HepG2 (cell line): ENCODE data around the gene LRRC32. TPM values are rescaled to one million over a fixed set of nuclear protein-coding genes. Genes with fewer than 3 reads are reported as not detected.

ENCODE experiments used
- ATAC-seq: fragments of 200-7000 bp; cut with Tn5 transposase; 3 replicates; pipeline ENCODE4 v1.9.1; 2020; ENCODE audit warnings: mild to moderate bottlenecking, moderate library complexity
- BruUV-seq: library from RNA; stranded (reverse); fragments of 400-500 nt; replicated peaks from 2 replicates; lab custom pipeline; 2021; lab: Mats Ljungman, UMichigan
- CTCF ChIA-PET: fragments of 300-600 bp; formaldehyde crosslinking; extraction: SDS; loops from one replicate; lab custom pipeline; 2021; ENCODE audit warnings: low total read pairs, inconsistent platforms, low intra/inter-chr PET ratio; lab: Yijun Ruan, JAX
- POLR2A ChIA-PET: fragments of 350-600 bp; sonication (Branson Sonifier 250); formaldehyde crosslinking; loops from one replicate; lab custom pipeline; 2020; ENCODE audit warnings: antibody characterized with exemption, inconsistent platforms; lab: Yijun Ruan, JAX
- DNase-seq: peaks from one replicate; pipeline ENCODE4 v3.0.0-alpha.2; 2015; ENCODE audit warnings: low spot score
- FAIRE-seq: peaks from 3 replicates; lab custom pipeline; 2011; peaks lifted over from hg19 to GRCh38; lab: Jason Lieb, UNC
- H2AFZ ChIP-seq: one replicate; pipeline ENCODE4 v1.6.1; 2011; ENCODE audit warnings: low read length, inconsistent platforms
- H3K27ac ChIP-seq: fragments of 300-600 bp; 3 replicates; pipeline ENCODE4 v1.8.0; 2011; ENCODE audit warnings: mixed run types, mild to moderate bottlenecking, mixed read lengths, low read length, inconsistent platforms; ENCODE audit not compliant: insufficient read depth; ENCODE audit errors: extremely low read length
- H3K27me3 ChIP-seq, 2 experiments: fragments of 200-600 bp in 1 of 2; 2 replicates in 1 of 2; 3 replicates in 1 of 2; pipeline versions ENCODE4 v1.6.0 to v1.8.0; 2011; ENCODE audit warnings: low read length in 2 of 2, mild to moderate bottlenecking in 2 of 2, moderate library complexity in 2 of 2, inconsistent platforms in 1 of 2; ENCODE audit not compliant: insufficient read depth in 2 of 2, control insufficient read depth in 1 of 2
- H3K36me3 ChIP-seq, 2 experiments: fragments of 200-600 bp in 1 of 2; replicated peaks in 1 of 2; 2 replicates in 1 of 2; 3 replicates in 1 of 2; pipeline versions ENCODE4 v1.5.1 to v1.8.0; 2011; ENCODE audit warnings: low read length in 2 of 2, inconsistent platforms in 1 of 2; ENCODE audit not compliant: insufficient read depth in 2 of 2, control insufficient read depth in 1 of 2
- H3K4me1 ChIP-seq: 2 replicates; pipeline ENCODE4 v1.5.1; 2012; ENCODE audit warnings: low read length, inconsistent platforms; ENCODE audit not compliant: insufficient read depth
- H3K4me2 ChIP-seq: 2 replicates; pipeline ENCODE4 v1.6.0; 2011; ENCODE audit warnings: low read depth, low read length, inconsistent platforms
- H3K4me3 ChIP-seq, 3 experiments: fragments of 200-600 bp in 1 of 3; sonication (generic), shearing (Covaris generic) in 1 of 3; replicated peaks in 1 of 3; 2 replicates each; pipeline ENCODE4 v1.5.1; 2011 to 2016; ENCODE audit warnings: low read length in 3 of 3, inconsistent platforms in 2 of 3, low read depth in 2 of 3, mild to moderate bottlenecking in 2 of 3, control low read depth in 1 of 3, mixed read lengths in 1 of 3; ENCODE audit not compliant: insufficient read depth in 1 of 3
- H3K79me2 ChIP-seq: one replicate; pipeline ENCODE4 v1.6.1; 2011; ENCODE audit warnings: low read length, inconsistent platforms; ENCODE audit not compliant: insufficient read depth
- H3K9ac ChIP-seq: 2 replicates; pipeline ENCODE4 v1.6.0; 2011; ENCODE audit warnings: mild to moderate bottlenecking, low read depth, low read length, inconsistent platforms; ENCODE audit not compliant: insufficient read depth
- H3K9me3 ChIP-seq: 2 replicates; pipeline ENCODE4 v1.5.1; 2012; ENCODE audit warnings: mild to moderate bottlenecking, low read length
- H4K20me1 ChIP-seq: 2 replicates; pipeline ENCODE4 v1.6.0; 2011; ENCODE audit warnings: inconsistent platforms, mild to moderate bottlenecking, low read length, moderate library complexity; ENCODE audit not compliant: insufficient read depth
- ARNT ChIP-seq: fragments of 450-650 bp; IDR thresholded peaks from 2 replicates; pipeline ENCODE4 v1.6.1; 2017
- ATF7 ChIP-seq, 2 experiments: fragments of 450-650 bp in 1 of 2; sonication (generic) in 1 of 2; formaldehyde crosslinking in 1 of 2; IDR thresholded peaks; 2 replicates each; pipeline versions ENCODE4 v1.4.0 to v1.6.1; 2016 to 2020; ENCODE audit warnings: antibody characterized with exemption in 1 of 2, mild to moderate bottlenecking in 1 of 2, missing genetic modification reagents in 1 of 2
- ATF7-NPFF ChIP-seq: sonication (generic); formaldehyde crosslinking; IDR thresholded peaks from 2 replicates; pipeline ENCODE4 v1.8.1; 2023; ENCODE audit warnings: mild to moderate bottlenecking, low read depth, missing genetic modification reagents, moderate library complexity
- DPF2 ChIP-seq: sonication (generic); formaldehyde crosslinking; IDR thresholded peaks from 2 replicates; pipeline ENCODE4 v1.4.0; 2020; ENCODE audit warnings: mild to moderate bottlenecking, low read depth, missing genetic modification reagents, borderline replicate concordance
- FOXM1 ChIP-seq: sonication (generic); formaldehyde crosslinking; IDR thresholded peaks from 2 replicates; pipeline ENCODE4 v1.5.0; 2020; ENCODE audit warnings: missing genetic modification reagents
- TBL1XR1 ChIP-seq: fragments of 150-350 bp; IDR thresholded peaks from 2 replicates; pipeline ENCODE4 v1.6.1; 2014; ENCODE audit warnings: borderline replicate concordance, low read length; ENCODE audit not compliant: partially characterized antibody
- WIZ ChIP-seq: sonication (generic); formaldehyde crosslinking; IDR thresholded peaks from 2 replicates; pipeline ENCODE4 v1.5.1; 2020; ENCODE audit warnings: mild to moderate bottlenecking, missing genetic modification reagents
- ZFP41 ChIP-seq: sonication (generic); formaldehyde crosslinking; IDR thresholded peaks from 2 replicates; pipeline ENCODE4 v1.4.0; 2020; ENCODE audit warnings: mild to moderate bottlenecking, missing genetic modification reagents, borderline replicate concordance
- ZNF235 ChIP-seq: sonication (generic); formaldehyde crosslinking; IDR thresholded peaks from 2 replicates; pipeline ENCODE4 v1.8.1; 2023; ENCODE audit warnings: mild to moderate bottlenecking, missing genetic modification reagents, borderline replicate concordance
- WGBS: methylation state at CpG from one replicate; pipeline ENCODE4 v1.1.6; 2017; ENCODE audit warnings: low lambda C conversion rate; 5-methylcytosine and 5-hydroxymethylcytosine counted together
- in situ Hi-C: cut with HindIII; loops from 2 replicates; pipeline ENCODE4 v1.10.0; 2017; ENCODE audit warnings: low pct_unique_long_range_greater_than_20kb; ENCODE audit not compliant: extremely low pct_ligation_motif_present
- intact Hi-C: fragments of 100-400 bp; cut with micrococcal nuclease; formaldehyde crosslinking; loops from one replicate; pipeline ENCODE4 v1.10.0; 2022; ENCODE audit not compliant: unreplicated experiment
- polyA plus RNA-seq, 8 experiments: library from polyadenylated mRNA; depleted of rRNA in 3 of 8; stranded (reverse) in 7 of 8; unstranded in 1 of 8; fragments of >200 nt; fragmentation: Illumina TruSeq in 4 of 8; extraction: Trizol in 4 of 8; gene quantifications; 2 replicates each; pipeline versions ENCODE4 v1.2.1 to v1.2.3, GENCODE V29; 2011 to 2016; ENCODE audit warnings: low read depth in 4 of 8, missing spikeins in 1 of 8, mixed read lengths in 1 of 8; ENCODE audit not compliant: insufficient read depth in 1 of 8
- total RNA-seq, 5 experiments: library from RNA; depleted of rRNA; stranded (reverse); fragments of >200 nt; fragmentation: Illumina TruSeq; extraction: Trizol; gene quantifications; 2 replicates each; pipeline ENCODE4 v1.2.3, GENCODE V29; 2016; ENCODE audit warnings: low read depth in 1 of 5
- TF ChIP-seq, protein P1 (sequence below): sonication (generic); formaldehyde crosslinking; IDR thresholded peaks from 2 replicates; pipeline ENCODE4 v1.4.0; 2020; ENCODE audit warnings: mild to moderate bottlenecking, missing genetic modification reagents

LRRC32 gene
- total and polyA plus RNA-seq, 2 of the 13 experiments (the other 11 are each of a cell fraction or from before 2014, with no cell fraction given): 0.07 TPM; not detected in 1

DNA sequence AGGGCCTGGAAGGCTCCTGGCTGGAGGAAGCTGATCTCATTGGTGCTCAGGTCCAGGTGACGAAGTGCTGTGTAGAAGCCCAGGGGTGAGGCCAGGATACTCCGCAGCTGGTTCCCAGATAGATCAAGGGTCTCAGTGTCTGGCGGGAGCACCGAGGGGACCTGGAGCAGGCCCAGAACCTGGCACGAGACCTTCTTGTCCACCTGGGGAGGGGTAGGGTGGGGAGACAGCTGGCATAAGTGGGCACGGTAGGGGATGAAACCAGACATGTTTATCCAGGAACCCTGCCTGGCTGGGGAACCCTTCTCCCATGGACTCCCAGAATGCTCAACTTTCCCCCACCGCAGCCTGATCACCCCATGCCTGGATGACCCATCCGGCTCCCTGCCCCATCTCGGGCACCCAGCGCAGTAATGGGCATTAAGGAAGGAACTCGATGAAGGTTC, 9.2 kb downstream of the LRRC32 start:
- Histone ChIP-seq H3K36me3 (no peaks in the 10 kb centered on the region), H4K20me1 (no peaks in the 10 kb centered on the region), H3K9ac (no peak overlapping the region), H3K4me3 (no peak overlapping the region), H2AFZ (no peak overlapping the region), H3K9me3 (no peaks in the 10 kb centered on the region), H3K79me2 (no peaks in the 10 kb centered on the region), H3K4me2 (no peak overlapping the region), H3K27me3 (peaks cover 2 to 71% of the 10 kb centered on the region in 2 experiments), H3K4me1 (no peaks in the 10 kb centered on the region), H3K27ac (no peak overlapping the region)
- 56% methylated on average over 11 of the region's 11 CpGs for WGBS
- ChIA-PET POLR2A (no interaction called here), CTCF (no interaction called here)
- ATAC-seq (no peak), FAIRE-seq (no peak), DNase-seq (no peak)
- no TSS peak for BruUV-seq
- in situ Hi-C loops: no loop called here
- TF ChIP-seq WIZ (CRISPR knock-in tag) (no peak), ZFP41 (no peak), ATF7 (IDR thresholded peaks at IDR 0.05) (no peak), ATF7 (CRISPR knock-in tag; IDR thresholded peaks at IDR 0.05) (no peak), ATF7-NPFF (no peak), TBL1XR1 (no peak), ARNT (no peak), DPF2 (CRISPR knock-in tag) (no peak), FOXM1 (CRISPR knock-in tag) (no peak), ZNF235 (CRISPR knock-in tag) (no peak)
- TF ChIP-seq, protein P1, sequence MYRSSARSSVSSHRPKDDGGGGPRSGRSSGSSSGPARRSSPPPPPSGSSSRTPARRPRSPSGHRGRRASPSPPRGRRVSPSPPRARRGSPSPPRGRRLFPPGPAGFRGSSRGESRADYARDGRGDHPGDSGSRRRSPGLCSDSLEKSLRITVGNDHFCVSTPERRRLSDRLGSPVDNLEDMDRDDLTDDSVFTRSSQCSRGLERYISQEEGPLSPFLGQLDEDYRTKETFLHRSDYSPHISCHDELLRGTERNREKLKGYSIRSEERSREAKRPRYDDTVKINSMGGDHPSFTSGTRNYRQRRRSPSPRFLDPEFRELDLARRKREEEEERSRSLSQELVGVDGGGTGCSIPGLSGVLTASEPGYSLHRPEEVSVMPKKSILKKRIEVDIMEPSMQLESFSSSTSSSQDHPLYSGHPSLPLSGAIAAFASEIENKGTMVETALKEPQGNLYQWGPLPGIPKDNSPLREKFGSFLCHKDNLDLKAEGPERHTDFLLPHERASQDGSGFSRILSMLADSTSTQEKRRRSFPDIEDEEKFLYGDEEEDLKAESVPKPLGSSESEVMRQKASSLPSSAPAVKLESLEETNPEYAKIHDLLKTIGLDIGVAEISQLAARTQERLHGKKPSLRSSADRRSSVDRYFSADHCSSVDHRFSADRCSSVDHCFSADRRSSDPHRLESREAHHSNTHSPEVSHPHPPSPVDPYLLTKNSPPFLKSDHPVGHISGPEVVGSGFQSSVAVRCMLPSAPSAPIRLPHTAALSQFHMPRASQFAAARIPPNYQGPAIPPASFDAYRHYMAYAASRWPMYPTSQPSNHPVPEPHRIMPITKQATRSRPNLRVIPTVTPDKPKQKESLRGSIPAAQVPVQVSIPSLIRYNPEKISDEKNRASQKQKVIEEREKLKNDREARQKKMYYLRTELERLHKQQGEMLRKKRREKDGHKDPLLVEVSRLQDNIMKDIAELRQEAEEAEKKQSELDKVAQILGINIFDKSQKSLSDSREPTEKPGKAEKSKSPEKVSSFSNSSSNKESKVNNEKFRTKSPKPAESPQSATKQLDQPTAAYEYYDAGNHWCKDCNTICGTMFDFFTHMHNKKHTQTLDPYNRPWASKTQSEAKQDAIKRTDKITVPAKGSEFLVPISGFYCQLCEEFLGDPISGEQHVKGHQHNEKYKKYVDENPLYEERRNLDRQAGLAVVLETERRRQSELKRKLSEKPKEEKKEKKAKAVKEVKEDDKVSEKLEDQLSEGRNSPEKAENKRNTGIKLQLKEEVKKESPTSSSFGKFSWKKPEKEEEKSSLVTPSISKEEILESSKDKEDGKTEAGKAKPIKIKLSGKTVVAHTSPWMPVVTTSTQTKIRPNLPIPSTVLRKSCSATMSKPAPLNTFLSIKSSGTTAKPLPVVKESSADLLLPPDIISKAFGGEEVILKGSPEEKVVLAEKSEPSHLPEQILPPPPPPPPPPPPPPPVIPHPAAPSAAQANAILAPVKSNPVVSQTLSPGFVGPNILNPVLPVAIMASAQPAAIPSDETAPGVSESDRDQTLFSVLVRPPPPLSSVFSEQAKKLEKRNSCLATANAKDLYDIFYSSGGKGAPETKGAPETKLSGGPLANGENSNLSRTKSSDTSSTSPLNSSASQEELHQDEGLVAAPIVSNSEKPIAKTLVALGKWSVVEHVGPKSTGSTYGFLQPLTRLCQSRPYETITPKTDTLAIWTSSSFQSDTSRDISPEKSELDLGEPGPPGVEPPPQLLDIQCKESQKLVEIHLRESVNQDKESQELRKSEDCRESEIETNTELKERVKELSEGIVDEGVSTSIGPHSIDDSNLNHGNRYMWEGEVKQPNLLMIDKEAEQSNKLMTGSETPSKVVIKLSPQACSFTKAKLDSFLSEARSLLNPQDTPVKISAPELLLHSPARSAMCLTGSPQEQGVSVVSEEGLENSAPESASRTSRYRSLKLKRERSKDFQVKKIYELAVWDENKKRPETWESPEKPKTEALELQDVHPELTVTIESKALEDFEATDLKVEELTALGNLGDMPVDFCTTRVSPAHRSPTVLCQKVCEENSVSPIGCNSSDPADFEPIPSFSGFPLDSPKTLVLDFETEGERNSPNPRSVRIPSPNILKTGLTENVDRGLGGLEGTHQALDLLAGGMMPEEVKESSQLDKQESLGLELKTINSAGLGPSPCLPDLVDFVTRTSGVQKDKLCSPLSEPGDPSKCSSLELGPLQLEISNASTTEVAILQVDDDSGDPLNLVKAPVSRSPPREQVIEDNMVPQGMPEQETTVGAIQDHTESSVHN (CRISPR knock-in tag): no peak
- intact Hi-C loops: no loop called here
